Lung microvascular endothelial cell (primary cell): ENCODE measurements around the gene SLC26A11. TPM values are rescaled to one million over a fixed set of nuclear protein-coding genes. Genes with fewer than 3 reads are reported as not detected.
"Not testable (repeated sequence)": the region's sequence is repeated elsewhere in the genome, so short reads cannot be mapped to it uniquely, and the experiment has no call there.

Source experiments
- DNase-seq, 2 donors: peaks; one replicate each; pipeline versions ENCODE4 v3.0.0 to v3.0.0-alpha.2; 2010; ENCODE audit warnings: low read depth in 2 of 2
- total RNA-seq: library from RNA; depleted of rRNA; stranded (reverse); fragments of >200 nt; gene quantifications from 2 replicates; pipeline ENCODE4 v1.2.1, GENCODE V29; 2014

SLC26A11 gene
- total RNA-seq, 1 donor from 2014 or later = 8.1 TPM

DNA sequence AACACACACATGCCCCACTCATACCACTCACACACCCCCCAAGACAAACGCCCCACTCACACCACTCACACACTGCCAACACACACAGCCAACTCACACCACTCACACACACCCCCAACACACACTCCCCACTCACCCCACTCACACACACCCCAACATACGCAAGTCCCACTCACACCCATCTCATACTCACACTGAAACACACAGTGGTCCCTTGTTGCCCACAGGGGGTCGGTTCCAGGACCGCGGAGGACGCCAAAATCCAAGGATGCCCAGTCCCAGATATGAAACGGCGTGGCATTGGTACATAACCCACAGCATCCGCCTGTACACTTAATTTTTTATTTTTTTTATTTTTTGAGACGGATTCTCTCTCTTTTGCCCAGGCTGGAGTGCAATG lies 61.3 kb downstream of the SLC26A11 start:
- no peak for DNase-seq

DNA sequence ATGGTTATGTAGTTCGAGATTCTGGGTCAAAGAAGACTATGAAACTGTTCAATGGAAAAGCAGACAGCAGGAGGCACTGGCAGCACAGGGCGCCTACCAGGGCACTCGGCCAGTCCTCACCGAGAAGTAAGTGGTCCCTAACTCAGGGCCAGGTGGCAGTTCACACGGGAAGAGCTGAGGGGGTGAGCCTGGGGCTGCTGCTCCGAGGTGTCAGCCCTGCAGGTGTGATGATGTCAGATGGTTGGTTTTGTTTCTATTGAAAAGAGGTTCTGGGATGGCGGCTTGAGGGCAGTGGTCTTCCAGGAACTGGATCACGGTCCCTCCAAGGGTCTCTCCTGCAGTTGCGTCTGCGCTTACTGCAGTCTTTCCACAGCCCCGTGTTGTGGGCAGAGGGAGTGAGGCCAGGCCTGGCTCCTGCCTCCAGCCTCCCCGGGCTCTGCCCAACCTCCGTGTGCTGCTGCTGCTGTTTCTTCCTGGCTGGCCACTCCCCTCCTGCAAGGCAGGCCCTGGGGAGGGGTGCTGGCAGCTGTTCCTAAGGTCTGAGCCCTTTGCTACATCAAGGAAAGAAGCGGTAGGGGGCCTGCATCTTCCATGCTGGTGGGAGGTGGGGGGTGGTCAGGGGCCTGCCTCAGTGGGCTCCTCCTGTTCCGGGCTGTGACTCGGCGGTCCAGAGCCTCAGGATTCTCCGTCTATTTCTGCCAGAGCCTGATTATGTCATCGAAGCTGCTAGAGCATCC lies 63.1 kb downstream of the SLC26A11 start:
- DNase-seq = no peak

DNA sequence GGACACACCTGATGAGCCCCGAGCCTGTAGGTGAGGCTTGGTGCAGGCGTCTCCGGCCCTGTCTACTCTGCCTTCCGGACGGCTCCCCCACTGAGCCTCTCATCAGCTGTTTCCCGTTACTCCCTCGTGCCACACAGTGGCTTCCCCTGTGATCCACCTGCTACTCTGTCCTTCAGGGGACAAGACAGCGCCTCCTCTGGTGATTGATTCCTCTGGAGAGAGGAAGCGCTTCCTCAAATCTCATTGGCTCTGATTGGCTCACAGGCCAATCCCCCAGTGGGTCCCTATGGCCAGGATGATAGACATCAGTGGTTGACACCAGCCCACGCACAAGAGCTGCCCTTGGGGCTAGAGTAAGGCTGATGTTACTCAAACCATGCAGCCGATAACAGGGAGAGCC lies 64.4 kb downstream of the SLC26A11 start:
- no peak for DNase-seq

DNA sequence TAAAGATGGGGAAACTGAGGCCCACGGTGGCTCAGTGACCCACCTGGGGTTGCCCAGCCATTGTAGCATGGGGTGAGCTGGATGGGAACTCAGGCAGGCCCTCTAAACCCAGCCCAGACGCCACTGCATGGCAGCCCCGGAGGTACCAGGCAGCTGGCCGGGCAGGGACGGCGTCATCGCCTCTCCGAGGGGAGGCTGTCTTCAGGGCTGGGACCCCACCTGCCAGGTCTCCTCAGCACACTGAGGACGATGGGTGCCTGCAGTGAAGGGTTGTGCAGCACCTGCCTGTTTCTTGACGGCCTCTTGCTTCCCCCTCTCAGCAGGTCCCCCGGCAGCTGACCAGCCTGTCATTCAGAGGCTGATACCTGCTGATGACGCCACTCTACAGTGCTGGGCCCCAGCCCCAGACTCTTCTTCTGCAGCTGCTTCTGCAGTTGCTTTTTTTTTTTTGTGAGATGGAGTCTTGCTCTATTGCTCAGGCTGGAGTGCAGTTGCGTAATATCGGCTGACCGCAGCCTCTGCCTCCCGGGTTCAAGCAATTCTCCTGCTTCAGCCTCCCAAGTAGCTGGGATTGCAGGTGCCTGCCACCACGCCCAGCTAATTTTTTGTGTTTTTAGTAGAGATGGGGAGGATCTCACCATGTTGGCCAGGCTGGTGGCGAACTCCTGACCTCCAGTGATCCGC lies 65.2 kb downstream of the SLC26A11 start:
- no peak for DNase-seq

DNA sequence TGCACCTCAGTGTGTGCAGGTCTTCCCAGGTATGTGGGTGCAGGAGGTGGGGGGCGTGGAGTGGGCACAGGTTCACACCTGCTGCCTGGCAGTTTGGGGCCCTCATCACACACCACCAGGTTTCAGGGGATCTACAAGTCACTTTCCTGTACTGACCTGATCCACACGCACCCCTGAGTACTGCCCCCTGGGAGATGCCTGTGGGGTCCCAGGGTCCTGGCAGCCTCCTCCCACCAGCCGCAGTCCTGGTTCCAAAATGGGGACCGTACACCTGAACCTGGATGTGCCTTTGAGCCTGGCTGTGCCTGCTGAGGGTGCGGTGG lies 66.4 kb downstream of the SLC26A11 start:
- no peak for DNase-seq

DNA sequence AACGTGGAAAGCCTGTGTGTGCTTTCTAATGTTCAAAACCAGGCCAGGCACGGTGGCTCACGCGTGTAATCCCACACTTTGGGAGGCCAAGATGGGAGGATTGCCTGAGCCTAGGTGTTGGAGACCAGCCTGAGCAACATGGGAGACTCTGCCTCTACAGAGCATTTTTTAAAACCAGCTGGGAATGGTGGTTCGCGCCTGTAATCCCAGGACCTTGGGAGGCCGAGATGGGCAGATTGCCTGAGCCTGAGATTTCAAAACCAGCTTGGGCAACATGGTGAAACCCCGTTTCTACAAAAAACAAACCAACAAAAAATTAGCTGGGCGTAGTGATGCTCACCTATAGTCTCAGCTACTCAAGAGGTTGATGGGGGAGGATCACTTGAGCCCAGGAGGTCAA lies 66.8 kb downstream of the SLC26A11 start:
- no peak for DNase-seq

DNA sequence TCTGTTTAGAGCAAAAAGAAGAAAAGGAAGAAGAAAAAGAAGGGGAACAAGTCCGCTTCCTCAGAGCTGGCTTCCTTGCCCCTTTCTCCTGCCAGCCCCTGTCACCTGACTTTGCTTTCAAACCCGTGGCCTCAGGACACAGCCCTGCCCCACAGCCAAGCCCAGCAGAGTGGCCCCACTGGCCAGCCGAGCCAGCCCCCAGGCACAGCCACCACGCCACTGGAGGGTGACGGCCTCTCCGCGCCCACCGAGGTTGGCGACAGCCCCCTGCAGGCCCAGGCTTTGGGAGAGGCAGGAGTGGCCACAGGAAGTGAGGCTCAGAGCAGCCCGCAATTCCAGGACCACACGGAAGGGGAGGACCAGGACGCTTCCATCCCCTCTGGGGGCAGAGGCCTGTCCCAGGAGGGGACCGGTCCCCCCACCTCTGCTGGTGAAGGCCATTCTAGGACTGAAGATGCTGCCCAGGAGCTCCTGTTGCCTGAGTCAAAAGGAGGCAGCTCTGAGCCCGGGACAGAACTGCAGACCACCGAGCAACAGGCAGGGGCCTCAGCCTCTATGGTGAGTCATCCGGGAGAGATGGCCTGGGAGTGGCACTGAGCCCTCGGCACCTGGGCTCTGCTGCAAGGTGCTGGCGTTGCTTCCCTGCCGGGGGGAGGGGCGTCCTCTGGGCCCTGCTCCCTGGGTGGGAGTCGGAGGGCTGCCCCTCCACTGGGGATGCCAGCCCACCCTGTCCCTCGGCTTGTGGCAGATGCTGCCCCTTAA lies 67.8 kb downstream of the SLC26A11 start:
- no peak for DNase-seq

DNA sequence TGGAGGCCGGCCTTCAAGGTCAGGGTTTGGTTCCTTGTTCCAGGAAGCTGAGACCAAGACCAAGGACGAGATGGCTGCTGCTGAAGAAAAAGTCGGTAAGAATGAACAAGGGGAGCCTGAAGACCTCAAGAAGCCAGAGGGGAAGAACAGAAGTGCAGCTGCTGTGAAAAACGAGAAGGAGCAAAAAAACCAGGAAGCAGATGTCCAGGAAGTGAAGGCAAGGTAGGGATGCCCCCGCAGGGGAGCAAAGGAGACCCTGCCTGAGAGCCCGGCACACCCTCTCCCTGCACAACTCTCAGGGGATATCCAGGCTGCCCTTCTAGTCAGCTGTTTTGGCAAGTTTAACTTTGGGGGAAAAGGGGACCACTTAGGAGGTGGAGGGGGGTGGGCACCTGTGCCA lies 69.4 kb downstream of the SLC26A11 start:
- DNase-seq = no peak

DNA sequence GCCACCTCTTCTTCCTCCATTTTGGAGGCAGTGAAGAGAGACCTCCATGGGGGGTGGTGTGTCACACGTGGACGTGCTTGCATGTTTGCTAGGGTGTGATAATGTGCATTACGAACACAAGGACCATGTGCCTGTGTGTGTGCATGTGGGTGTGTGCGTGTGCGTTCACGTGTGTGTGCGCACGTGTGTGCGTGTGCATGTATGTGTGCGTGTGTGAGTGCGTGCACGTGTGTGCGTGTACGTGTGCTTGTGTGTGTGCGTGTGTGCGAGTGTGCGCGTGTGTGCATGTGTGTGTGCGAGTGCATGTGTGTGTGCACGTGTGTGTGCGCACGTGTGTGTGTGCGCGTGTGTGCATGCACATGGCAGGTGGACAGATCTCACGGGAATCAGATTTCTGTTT lies 69.9 kb downstream of the SLC26A11 start:
- DNase-seq = no peak

DNA sequence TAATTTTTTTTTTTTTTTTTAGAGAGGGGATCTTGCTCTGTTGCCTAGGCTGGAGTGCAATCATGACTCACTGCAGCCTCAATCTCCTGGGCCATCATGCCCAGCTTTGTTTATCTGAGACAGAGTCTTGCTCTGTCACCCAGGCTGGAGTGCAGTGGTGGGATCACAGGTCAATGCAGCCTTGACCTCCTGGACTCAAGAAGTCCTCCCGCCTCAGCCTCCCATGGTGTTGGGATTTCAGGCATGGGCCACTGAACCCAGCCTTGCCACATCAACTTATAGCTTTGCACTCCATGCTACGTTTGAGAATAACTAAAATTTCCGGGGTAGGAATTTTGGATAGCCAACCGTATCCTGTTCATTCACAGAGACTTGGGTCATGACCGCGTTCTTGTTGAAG lies 71.0 kb downstream of the SLC26A11 start:
- no peak for DNase-seq

DNA sequence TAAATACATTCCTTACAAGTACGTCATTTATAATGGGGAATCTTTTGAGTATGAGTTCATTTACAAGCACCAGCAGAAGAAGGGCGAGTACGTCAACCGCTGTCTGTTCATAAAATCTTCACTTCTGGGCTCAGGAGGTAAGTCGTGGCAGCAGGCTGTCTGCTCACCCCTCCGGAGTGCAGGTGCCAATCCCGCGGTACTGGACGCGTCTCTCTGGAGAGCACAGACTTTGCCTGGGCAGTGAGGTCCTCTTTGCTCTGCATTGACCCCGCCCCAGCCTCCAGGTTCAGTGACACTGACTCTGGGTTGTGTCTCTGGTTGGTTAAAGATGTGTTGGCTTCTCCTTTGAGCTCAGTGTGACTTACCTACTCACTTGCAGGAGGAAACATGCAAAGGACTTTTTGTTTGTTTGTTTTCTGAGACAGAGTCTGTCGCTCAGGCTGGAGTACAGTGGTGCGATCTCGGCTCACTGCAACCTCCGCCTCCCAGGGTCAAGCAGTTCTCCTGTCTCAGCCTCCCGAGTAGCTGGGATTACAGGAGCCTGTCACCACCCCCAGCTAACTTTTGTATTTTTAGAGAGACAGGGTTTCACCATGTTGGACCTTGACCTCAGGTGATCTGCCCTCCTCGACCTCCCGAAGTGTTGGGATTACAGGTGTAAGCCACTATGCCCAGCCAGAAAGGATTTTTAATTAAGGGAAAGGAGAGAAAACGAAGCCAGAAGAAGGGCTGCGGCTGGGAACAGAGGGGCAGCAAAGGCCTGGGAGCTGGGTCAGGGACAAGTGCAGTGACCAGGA lies 71.7 kb downstream of the SLC26A11 start:
- DNase-seq = no peak

DNA sequence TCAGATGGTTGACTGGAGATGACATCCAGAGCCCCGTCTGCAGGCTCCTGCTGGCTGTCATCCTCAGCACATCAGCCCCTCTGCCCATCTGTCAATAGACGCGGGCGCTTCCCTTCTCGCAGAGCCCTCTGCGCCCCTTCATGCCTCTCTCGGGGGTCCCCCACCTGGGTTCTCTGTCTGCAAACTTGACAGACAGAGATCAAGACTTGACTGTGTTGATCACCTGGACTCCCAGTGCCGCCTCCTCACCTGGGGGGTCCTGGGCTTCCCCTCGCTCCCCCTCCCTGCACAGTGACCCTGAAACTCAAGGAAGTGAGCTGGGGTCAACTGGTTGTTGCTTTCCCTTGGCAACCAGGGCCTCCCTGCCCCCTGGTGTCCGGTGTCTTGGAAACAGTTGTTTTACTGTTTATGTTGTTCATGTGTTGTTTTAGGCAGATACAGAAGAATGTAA lies 72.3 kb downstream of the SLC26A11 start:
- DNase-seq = peak in 1 of 2 donors; percentile 15

DNA sequence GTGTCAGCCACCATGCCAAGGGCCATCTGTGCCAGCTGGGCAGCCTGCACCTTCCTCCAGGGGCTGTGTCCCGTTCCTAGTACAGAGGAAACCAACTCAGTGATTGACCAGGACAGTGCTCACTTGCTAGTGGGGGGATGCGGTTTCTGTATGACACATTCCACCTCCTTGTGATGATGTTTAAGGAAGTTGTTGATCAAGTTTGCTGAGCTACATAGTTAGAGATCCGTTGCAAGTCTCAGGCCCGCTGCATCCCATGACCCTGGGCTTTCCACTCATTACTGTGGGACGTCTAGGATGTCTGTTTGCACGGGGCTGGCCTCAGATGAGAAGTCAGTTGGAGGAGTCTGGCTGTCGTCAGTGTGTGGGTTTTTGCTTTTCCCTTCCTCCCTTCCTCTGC lies 74.0 kb downstream of the SLC26A11 start:
- DNase-seq = peak in 1 of 2 donors; percentile 52

DNA sequence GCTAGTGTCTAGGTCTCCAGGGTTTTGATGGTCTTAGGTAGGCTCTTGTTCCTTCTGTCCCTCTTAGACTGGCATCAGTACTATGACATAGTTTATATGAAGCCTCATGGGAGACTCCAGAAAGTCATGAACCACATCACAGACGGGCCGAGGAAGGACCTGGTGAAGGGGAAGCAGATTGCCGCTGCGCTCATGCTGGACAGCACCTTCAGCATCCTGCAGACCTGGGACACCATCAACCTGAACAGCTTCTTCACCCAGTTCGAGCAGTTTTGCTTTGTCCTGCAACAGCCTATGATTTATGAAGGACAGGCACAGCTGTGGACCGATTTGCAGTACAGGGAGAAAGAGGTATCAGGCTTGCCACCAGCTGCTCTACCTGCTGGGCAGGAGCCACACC lies 74.4 kb downstream of the SLC26A11 start:
- no peak for DNase-seq

DNA sequence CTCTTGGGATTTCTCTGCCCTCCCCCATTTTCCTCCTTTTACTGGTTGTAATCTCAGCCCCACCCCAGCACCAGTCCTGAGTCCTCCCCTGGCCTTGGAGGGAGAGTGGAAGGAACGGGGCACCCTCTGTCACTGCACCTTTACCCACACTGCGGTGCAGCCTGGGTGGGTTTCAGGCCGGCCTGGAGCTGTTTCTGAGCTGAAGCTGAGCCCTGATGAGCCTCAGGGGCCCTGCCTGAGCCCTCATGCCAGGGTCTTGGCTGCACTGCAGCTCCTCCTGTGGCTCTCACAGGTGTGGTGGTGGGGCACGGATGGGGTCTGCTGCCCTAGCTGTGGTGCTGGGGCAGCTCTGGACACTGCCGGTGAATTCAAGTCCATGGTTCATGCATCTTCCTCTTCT lies 74.9 kb downstream of the SLC26A11 start:
- DNase-seq = no peak

DNA sequence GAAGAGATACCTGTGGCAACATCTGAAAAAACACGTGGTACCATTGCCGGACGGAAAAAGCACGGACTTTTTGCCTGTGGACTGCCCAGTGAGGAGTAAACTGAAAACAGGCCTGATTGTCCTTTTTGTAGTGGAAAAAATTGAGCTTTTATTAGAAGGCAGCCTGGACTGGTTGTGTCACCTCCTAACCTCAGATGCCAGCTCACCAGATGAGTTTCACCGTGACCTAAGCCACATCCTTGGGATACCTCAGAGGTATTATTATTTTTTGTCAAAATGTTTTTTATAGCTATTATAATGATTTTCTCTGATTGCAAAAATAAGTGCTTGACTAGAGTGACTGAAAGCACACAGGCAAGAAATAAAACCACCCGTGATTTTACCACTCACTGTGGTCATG lies 75.3 kb downstream of the SLC26A11 start:
- no peak for DNase-seq

DNA sequence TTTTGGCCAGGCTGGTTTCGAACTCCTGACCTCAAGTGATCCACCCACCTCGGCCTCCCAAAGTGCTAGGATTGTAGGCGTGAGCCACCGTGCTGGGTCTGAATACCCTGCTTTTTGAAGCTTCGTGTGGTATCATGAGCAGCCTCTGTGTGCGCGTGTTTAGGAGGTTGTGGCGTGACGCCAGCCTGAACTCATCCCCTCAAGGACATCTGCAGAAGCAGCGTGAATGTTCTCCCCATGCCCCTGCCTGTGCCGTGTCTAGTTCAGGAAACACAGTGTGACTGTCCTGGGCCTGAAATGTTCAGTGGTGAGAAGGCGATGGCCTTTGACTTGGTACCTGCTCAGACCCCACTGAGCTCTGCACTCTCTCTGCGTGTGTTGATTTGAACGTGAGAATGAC lies 76.0 kb downstream of the SLC26A11 start:
- DNase-seq = no peak

DNA sequence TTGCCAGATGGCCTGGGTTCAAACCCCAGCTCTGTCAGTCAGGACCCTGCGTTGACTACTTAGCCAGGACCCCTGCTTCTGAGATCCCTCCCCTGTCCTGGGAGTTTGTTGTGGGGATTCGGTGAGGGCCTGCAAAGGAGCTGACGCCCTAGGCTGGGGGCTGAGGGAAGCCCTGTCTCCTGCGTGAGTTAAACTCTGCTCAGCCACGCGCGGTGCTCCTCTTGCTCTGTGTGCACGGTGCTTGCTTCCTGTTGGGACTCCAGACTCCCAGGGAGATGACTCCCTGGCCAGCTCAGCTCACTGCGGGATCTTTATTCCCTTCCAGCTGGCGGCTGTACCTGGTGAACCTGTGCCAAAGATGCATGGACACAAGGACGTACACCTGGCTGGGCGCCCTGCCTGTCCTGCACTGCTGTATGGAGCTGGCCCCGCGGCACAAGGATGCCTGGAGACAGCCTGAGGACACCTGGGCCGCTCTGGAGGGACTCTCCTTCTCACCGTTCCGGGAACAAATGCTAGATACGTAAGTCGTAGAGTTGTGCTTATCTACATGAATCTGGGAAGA lies 77.9 kb downstream of the SLC26A11 start:
- DNase-seq = no peak

DNA sequence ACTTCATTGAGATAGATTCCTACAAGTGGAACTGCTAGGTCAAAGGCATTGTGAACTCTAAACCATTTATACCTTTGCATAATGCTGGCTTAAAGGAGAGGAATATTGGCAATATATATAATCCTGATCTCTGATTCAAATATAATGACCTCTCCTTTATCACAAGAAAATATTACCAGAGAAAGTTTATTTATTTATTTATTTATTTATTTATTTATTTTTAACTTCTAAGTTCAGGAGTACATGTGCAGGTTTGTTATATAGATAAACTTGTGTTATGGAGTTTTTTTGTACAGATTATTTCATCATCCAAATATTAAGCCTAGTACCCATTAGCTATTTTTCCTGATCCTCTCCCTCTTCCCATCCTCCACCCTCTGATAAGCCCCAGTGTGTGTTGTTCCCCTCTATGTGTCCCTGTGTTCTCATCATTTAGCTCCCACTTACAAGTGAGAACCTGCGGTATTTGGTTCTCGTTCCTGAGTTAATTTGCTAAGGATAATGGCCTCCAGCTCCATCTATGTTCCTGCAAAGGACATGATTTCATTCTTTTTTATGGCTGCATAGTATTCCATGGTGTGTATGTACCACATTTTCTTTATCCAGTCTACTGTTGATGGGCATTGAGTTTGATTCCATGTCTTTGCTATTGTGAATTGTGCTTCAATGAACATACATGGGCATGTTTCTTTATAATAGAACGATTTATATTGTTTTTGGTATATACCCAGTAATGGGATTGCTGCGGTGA lies 79.3 kb downstream of the SLC26A11 start:
- not testable (repeated sequence) for DNase-seq

DNA sequence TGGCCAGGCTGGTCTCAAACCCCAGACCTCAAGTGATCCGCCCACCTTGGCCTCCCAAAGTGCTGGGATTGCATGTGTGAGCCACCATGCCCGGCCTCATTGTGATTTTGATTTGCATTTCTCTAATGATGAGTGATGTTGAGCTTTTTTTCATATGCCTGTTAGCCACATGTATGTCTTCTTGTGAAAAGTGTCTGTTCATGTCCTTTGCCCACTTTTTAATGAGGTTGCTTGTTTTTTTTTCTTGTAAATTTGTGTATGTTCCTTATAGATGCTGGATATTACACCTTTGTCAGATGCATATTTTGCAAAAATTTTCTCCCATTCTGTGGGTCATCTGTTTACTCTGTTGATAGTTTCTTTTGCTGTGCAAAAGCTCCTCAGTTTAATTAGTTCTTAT lies 80.5 kb downstream of the SLC26A11 start:
- DNase-seq = not testable (repeated sequence)
